Measurements from ENCODE around the gene ITIH4. TPM values are rescaled to one million over a fixed set of nuclear protein-coding genes. Genes with fewer than 3 reads are reported as not detected.

ITIH4 gene
- total RNA-seq, 1 donor from 2014 or later, result 9.8 TPM

GRCh38 chr3:52874864-52875587 lies 44.6 kb upstream of the ITIH4 start:
- Histone ChIP-seq H3K4me3 (no peak overlapping the region), H3K36me3 (peaks cover 0 to 7% of the 10 kb centered on the region in 2 donors), H3K27ac (no peak overlapping the region), H3K9me3 (no peaks in the 10 kb centered on the region), H3K27me3 (no peaks in the 10 kb centered on the region), H3K4me1 (peaks cover 0 to 4% of the 10 kb centered on the region in 2 donors)
- TF ChIP-seq, protein P1, sequence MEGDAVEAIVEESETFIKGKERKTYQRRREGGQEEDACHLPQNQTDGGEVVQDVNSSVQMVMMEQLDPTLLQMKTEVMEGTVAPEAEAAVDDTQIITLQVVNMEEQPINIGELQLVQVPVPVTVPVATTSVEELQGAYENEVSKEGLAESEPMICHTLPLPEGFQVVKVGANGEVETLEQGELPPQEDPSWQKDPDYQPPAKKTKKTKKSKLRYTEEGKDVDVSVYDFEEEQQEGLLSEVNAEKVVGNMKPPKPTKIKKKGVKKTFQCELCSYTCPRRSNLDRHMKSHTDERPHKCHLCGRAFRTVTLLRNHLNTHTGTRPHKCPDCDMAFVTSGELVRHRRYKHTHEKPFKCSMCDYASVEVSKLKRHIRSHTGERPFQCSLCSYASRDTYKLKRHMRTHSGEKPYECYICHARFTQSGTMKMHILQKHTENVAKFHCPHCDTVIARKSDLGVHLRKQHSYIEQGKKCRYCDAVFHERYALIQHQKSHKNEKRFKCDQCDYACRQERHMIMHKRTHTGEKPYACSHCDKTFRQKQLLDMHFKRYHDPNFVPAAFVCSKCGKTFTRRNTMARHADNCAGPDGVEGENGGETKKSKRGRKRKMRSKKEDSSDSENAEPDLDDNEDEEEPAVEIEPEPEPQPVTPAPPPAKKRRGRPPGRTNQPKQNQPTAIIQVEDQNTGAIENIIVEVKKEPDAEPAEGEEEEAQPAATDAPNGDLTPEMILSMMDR (IDR thresholded peaks at IDR 0.05), result no peak
- no peak for DNase-seq (ENCODE audit: low spot score in 2 of 2)
- intact Hi-C loops (cut with DNase I), result no loop called here

- no peak overlapping the region for H3K4me3 ChIP-seq
- H3K27me3 ChIP-seq, result no peaks in the 10 kb centered on the region
- no peaks in the 10 kb centered on the region for H3K9me3 ChIP-seq
- no peak for DNase-seq (ENCODE audit: low spot score in 2 of 2)
- TF ChIP-seq, protein P1 (IDR thresholded peaks at IDR 0.05), result no peak
- intact Hi-C loops (cut with DNase I), result no loop called here
- peaks cover 0 to 4% of the 10 kb centered on the region in 2 donors for H3K36me3 ChIP-seq
- H3K4me1 ChIP-seq, result peaks cover 0 to 4% of the 10 kb centered on the region in 2 donors
- H3K27ac ChIP-seq, result no peak overlapping the region
These were observed 43.8 kb upstream of the ITIH4 start for GRCh38 chr3:52874160-52874701.

- H3K9me3 ChIP-seq, result no peaks in the 10 kb centered on the region
- H3K27me3 ChIP-seq, result no peaks in the 10 kb centered on the region
- peaks cover 0 to 4% of the 10 kb centered on the region in 2 donors for H3K4me1 ChIP-seq
- intact Hi-C loops (cut with DNase I), result no loop called here
- no peak for DNase-seq (ENCODE audit: low spot score in 2 of 2)
- no peaks in the 10 kb centered on the region for H3K36me3 ChIP-seq
- H3K27ac ChIP-seq, result no peak overlapping the region
- TF ChIP-seq, protein P1 (IDR thresholded peaks at IDR 0.05), result no peak
- no peak overlapping the region for H3K4me3 ChIP-seq
These were observed 43.1 kb upstream of the ITIH4 start for GRCh38 chr3:52873433-52874159.

- DNase-seq (ENCODE audit: low spot score in 2 of 2), result no peak
- H3K4me1 ChIP-seq, result peaks cover 0 to 4% of the 10 kb centered on the region in 2 donors
- intact Hi-C loops (cut with DNase I), result no loop called here
- H3K4me3 ChIP-seq, result no peak overlapping the region
- H3K27me3 ChIP-seq, result no peaks in the 10 kb centered on the region
- no peaks in the 10 kb centered on the region for H3K9me3 ChIP-seq
- H3K36me3 ChIP-seq, result no peaks in the 10 kb centered on the region
- H3K27ac ChIP-seq, result no peak overlapping the region
- TF ChIP-seq, protein P1 (IDR thresholded peaks at IDR 0.05), result no peak
These were observed 41.8 kb upstream of the ITIH4 start for GRCh38 chr3:52872245-52872644.

GRCh38 chr3:52871761-52872160 lies 41.3 kb upstream of the ITIH4 start:
- Histone ChIP-seq H3K36me3 (no peaks in the 10 kb centered on the region), H3K27me3 (no peaks in the 10 kb centered on the region), H3K9me3 (no peaks in the 10 kb centered on the region), H3K4me1 (peaks cover 0 to 4% of the 10 kb centered on the region in 2 donors), H3K27ac (no peak overlapping the region), H3K4me3 (no peak overlapping the region)
- DNase-seq (ENCODE audit: low spot score in 2 of 2), result no peak
- TF ChIP-seq, protein P1 (IDR thresholded peaks at IDR 0.05), result no peak
- intact Hi-C loops (cut with DNase I), result no loop called here
